ENCODE measurements around the gene SULT2B1.
A peak's percentile ranks its signal among the peaks of the same experiment; 100 is the strongest.
"Not testable (repeated sequence)": the region's sequence is repeated elsewhere in the genome, so short reads cannot be mapped to it uniquely, and the experiment has no call there.

SULT2B1 gene

GRCh38 chr19:48554385-48555091 lies 2.6 kb downstream of the SULT2B1 start:
- no peak for DNase-seq (ENCODE audit: low read depth)
- no peak overlapping the region for H3K4me3 ChIP-seq (ENCODE audit: low read depth, low read length)

GRCh38 chr19:48556163-48556562 lies 4.2 kb downstream of the SULT2B1 start:
- DNase-seq (ENCODE audit: low read depth) = no peak
- H3K4me3 ChIP-seq (ENCODE audit: low read depth, low read length) = no peak overlapping the region

- no peak for DNase-seq (ENCODE audit: low read depth)
- H3K4me3 ChIP-seq (ENCODE audit: low read depth, low read length) = no peak overlapping the region
Observed at GRCh38 chr19:48556825-48557224, 4.9 kb downstream of the SULT2B1 start.

- H3K4me3 ChIP-seq (ENCODE audit: low read depth, low read length) = peak overlapping the region; percentile 11
- DNase-seq (ENCODE audit: low read depth) = no peak
Observed at GRCh38 chr19:48558018-48558684, 6.2 kb downstream of the SULT2B1 start.

- H3K4me3 ChIP-seq (ENCODE audit: low read depth, low read length) = no peak overlapping the region
- no peak for DNase-seq (ENCODE audit: low read depth)
Observed at GRCh38 chr19:48560095-48560530, 8.1 kb downstream of the SULT2B1 start.

GRCh38 chr19:48561412-48561811 lies 9.4 kb downstream of the SULT2B1 start:
- DNase-seq (ENCODE audit: low read depth) = no peak
- no peak overlapping the region for H3K4me3 ChIP-seq (ENCODE audit: low read depth, low read length)

GRCh38 chr19:48565090-48565489 lies 13.1 kb downstream of the SULT2B1 start:
- DNase-seq (ENCODE audit: low read depth) = peak; percentile 17

GRCh38 chr19:48568345-48568886 lies 16.4 kb downstream of the SULT2B1 start:
- DNase-seq (ENCODE audit: low read depth) = peak; percentile 66
- no peak overlapping the region for H3K4me3 ChIP-seq (ENCODE audit: low read depth, low read length)

More at GRCh38 chr19:48565090-48565489, 13.1 kb downstream of the SULT2B1 start:
- H3K4me3 ChIP-seq (ENCODE audit: low read depth, low read length) = no peak overlapping the region

GRCh38 chr19:48569814-48570213 lies 17.8 kb downstream of the SULT2B1 start:
- no peak overlapping the region for H3K4me3 ChIP-seq (ENCODE audit: low read depth, low read length)
- peak; percentile 14 for DNase-seq (ENCODE audit: low read depth)

GRCh38 chr19:48571378-48572162 lies 19.6 kb downstream of the SULT2B1 start:
- no peak for DNase-seq (ENCODE audit: low read depth)
- H3K4me3 ChIP-seq (ENCODE audit: low read depth, low read length) = no peak overlapping the region

- H3K4me3 ChIP-seq (ENCODE audit: low read depth, low read length) = no peak overlapping the region
Observed at GRCh38 chr19:48573163-48573505, 21.2 kb downstream of the SULT2B1 start.

GRCh38 chr19:48575931-48576622 lies 24.1 kb downstream of the SULT2B1 start:
- no peak for DNase-seq (ENCODE audit: low read depth)
- H3K4me3 ChIP-seq (ENCODE audit: low read depth, low read length) = no peak overlapping the region

More at GRCh38 chr19:48573163-48573505, 21.2 kb downstream of the SULT2B1 start:
- no peak for DNase-seq (ENCODE audit: low read depth)

- DNase-seq (ENCODE audit: low read depth); H3K4me3 ChIP-seq (ENCODE audit: low read depth, low read length): not testable (repeated sequence)
Observed at GRCh38 chr19:48577908-48578307, 25.9 kb downstream of the SULT2B1 start.

- no peak for DNase-seq (ENCODE audit: low read depth)
Observed at GRCh38 chr19:48578891-48579290, 26.9 kb downstream of the SULT2B1 start.

GRCh38 chr19:48582168-48582567 lies 30.2 kb downstream of the SULT2B1 start:
- no peak overlapping the region for H3K4me3 ChIP-seq (ENCODE audit: low read depth, low read length)
- DNase-seq (ENCODE audit: low read depth) = no peak

More at GRCh38 chr19:48578891-48579290, 26.9 kb downstream of the SULT2B1 start:
- H3K4me3 ChIP-seq (ENCODE audit: low read depth, low read length) = no peak overlapping the region

GRCh38 chr19:48587387-48587786 lies 35.4 kb downstream of the SULT2B1 start:
- DNase-seq (ENCODE audit: low read depth) = no peak

GRCh38 chr19:48588670-48589401 lies 36.9 kb downstream of the SULT2B1 start:
- no peak for DNase-seq (ENCODE audit: low read depth)
- peak overlapping the region; percentile 32 for H3K4me3 ChIP-seq (ENCODE audit: low read depth, low read length)

More at GRCh38 chr19:48587387-48587786, 35.4 kb downstream of the SULT2B1 start:
- H3K4me3 ChIP-seq (ENCODE audit: low read depth, low read length) = no peak overlapping the region

GRCh38 chr19:48591021-48591420 lies 39.0 kb downstream of the SULT2B1 start:
- no peak overlapping the region for H3K4me3 ChIP-seq (ENCODE audit: low read depth, low read length)
- DNase-seq (ENCODE audit: low read depth) = no peak

- H3K4me3 ChIP-seq (ENCODE audit: low read depth, low read length) = no peak overlapping the region
- no peak for DNase-seq (ENCODE audit: low read depth)
Observed at GRCh38 chr19:48595171-48595570, 43.2 kb downstream of the SULT2B1 start.
